HG02763 (cell line): Measurements from ENCODE around the gene RERE.
A peak's percentile ranks its signal among the peaks of the same experiment; 100 is the strongest.

ENCODE experiments used
- ATAC-seq: cut with Tn5 transposase; IDR thresholded peaks from one replicate; pipeline ENCODE4 v1.9.1; 2021; ENCODE audit warnings: mild to moderate bottlenecking, moderate library complexity; ENCODE audit not compliant: unreplicated experiment

The RERE gene

DNA sequence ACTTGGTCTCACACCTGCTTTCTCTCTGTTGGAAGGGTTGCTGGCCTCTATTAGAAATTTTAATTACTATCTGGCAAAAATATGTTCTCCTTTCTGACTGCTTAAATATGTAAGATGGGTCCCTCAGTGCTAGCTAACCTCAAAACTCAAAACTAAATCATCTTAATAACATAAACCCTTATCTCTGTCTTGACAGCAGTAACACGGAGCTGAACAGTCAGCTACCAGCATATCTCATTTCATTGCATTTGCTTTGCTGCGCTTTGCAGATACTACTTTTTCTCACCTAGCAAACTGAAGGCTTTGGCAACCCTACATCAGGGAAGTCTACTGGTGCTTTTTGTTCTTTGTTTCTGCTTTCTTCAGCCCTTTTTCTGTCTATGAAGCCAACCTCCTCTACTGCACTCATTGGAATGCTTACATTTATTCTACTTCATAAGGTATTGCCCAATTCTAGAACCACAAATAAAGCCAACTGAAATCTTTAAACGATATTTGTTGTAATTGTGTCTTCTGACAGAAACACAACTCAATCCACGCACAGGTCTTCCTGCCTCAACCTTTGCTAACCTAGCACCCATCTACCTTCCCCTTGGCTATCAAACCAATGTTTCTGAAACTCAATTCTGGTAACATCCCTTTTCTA lies 95.6 kb downstream of the RERE start:
- no peak for ATAC-seq

DNA sequence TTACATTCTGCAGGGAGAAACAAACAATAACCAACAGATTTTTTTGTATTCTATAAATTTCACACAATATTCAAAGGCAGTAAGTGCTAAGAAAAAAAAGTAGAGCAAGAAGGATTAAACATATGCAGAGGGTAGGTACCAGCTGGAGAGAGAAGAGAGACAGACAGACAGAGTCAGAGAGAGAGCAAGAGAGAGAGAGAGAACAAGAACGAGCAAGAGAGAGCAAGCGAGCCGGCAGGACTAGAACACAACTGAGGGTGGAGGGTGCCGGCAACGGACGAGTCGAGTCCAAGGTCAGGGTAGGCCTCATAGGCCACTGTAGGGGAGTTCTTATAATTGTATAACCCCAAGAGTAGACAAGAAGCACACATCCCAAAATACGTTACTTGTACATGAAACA lies 97.1 kb downstream of the RERE start:
- ATAC-seq, result no peak

GRCh38 chr1:8718850-8719361 lies 98.5 kb downstream of the RERE start:
- no peak for ATAC-seq

DNA sequence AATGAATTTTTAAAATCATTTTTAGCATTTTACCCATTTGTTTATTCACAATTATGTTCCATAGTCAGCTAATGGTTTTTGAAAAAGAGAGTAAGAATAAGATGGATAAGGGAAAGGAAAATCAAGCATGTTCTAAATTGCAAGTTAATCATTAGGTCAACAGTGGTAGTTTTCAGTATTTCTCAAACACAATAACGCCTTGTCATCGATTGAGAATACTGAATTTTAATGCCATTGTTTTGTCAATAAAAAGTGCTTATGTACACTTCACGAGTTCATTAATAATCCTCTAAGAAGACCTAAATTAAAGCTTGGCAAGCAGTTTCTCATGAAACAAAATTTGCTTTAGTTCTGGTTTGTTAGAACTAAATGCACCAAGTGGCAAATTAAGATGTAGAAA lies 100.3 kb downstream of the RERE start:
- no peak for ATAC-seq

GRCh38 chr1:8716238-8716637 lies 101.2 kb downstream of the RERE start:
- no peak for ATAC-seq

DNA sequence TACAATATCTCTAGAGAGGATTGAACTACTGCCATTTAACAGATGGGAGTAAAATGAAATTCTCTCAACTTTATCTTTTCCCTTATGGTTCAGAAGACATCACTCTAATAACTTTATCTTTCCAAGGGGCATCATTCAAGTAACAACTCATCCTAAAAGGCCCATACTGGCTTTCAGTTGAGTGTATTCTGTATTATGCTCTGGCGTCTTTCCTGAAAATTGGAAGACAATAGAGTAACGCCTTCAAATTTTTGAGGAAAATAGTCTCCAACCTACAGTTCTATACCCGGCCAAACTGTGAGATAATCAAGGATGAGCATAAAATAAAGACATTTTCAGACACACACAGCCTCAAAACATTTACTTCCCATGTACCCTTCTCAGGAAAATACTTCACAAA lies 103.3 kb downstream of the RERE start:
- no peak for ATAC-seq

DNA sequence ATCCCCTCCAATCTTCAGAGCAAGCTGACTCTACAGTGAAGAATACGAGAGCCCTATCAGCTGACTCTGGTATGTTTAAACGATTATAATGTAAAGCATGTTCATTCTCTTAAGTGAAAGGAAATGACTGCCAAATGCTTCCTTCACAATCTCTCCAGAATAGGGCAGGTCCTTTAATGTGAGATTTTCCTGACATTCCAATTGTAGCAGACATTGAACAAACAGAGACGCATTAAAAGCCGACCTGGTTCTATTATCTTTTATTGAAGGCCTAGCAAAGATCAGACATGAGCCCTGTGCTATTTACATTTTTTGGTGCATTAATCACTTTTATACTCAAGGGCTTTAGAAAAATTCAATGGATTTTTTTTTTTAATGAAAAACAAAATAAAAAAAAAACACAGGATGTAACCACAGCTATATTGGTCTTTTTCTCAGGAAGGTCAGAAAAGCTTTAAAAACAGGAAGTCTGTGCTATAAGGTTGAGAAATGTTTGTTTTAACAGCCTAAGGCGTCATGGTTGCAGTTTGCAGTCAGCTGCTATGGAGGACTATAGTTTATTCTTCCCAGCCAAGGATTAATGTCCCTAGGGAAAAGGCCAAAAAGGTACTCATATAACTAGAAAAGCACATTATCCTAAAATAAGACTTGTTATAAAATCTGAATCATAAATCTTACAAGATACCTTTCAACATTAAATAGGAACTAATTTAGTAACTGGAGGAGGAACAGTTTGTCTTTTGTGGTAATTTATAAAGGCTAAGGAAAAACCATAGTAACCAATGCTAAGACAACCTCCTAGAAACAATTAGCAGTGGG lies 104.8 kb downstream of the RERE start:
- no peak for ATAC-seq

GRCh38 chr1:8711873-8712412 lies 105.5 kb downstream of the RERE start:
- ATAC-seq, result no peak

GRCh38 chr1:8711151-8711550 lies 106.3 kb downstream of the RERE start:
- no peak for ATAC-seq

- no peak for ATAC-seq
These were observed 109.2 kb downstream of the RERE start for GRCh38 chr1:8708259-8708658.

- no peak for ATAC-seq
These were observed 110.4 kb downstream of the RERE start for GRCh38 chr1:8706995-8707396.

DNA sequence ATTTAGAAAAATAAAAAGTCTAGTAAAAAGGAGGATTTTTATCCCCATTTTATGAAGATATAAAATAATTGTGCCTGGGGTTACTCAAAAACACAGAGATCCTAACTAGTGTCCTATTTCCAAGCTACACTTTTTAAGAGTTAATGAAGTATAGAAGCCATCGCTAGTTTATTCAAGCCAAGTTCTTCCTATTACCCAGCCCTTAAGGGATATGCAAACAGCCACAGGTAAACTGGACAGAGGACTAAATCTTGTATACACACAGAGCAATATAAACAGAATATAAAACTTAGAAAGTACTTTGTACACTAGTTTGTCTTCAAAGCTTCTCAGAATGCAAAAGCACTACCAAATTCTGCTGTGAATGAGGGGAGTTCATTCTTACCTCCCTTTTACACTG lies 111.1 kb downstream of the RERE start:
- no peak for ATAC-seq

GRCh38 chr1:8704866-8705506 lies 112.5 kb downstream of the RERE start:
- ATAC-seq, result no peak

- ATAC-seq, result peak; percentile 69
These were observed 114.3 kb downstream of the RERE start for GRCh38 chr1:8702850-8703810.

DNA sequence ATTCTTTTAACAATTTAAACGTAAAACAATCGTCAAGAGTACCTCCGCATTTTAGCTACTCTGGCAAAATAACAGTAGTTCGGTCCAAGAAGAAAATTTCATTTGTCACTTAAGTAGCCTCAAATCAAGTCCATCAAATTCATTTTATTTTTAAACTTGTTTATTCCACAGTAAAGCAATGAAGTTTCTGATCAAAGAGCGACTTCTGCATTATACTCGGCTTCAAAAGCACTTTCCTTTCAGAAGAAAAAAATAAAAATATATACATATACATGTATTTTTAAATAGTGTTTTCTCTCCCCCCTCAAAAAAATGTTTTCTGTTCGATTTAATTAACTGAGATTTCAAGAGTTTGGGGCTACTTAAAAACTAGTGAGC lies 115.0 kb downstream of the RERE start:
- no peak for ATAC-seq

- ATAC-seq, result no peak
These were observed 115.5 kb downstream of the RERE start for GRCh38 chr1:8701794-8702471.

DNA sequence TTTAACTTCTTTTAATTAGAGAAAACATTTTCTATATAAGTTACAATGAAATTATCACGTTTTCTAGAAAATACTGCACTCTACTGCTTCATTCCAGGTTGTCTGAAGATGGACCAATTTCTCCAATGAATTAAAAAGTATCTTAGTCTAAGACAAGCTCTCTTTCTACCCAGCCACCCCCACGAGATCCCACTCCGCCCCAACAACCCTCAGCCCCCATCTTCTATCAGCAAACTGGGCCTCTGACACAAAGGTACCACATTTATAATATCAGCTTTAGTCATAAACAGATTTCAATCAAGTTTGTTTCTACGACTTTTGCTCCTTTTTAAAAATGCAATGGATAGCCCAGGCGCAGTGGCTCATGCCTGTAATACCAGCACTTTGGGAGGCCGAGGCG lies 117.8 kb downstream of the RERE start:
- ATAC-seq, result no peak

- no peak for ATAC-seq
These were observed 118.4 kb downstream of the RERE start for GRCh38 chr1:8698937-8699447.

DNA sequence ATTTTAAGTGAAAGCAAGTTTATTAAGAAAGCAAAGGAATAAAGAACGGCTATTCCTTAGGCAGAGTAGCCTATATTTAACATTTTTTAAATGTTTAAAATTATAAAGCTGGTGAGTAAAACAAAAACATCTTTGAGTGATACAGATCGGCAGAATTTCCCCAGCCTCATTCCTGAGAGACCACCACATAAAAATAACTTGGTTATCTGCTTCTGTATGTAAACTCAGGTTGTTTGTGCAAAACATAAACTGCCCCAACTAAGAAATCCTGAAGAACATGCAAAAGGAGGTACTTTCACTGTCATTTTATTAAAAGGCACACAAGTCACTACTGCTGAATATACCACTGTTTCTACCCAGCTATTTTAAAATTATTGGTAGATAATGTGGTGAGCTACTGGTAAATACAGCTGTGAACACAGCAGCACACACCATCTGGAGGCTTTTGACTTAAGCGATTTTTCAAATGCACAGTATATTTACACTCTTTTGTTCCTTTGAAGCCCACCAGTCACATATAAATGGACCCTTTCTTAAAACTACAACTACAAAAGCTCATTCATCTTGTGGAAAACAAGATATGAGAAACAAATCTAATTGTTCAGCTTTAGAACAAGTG lies 119.3 kb downstream of the RERE start:
- ATAC-seq, result no peak
